GM19099 (cell line): ENCODE measurements around the gene CNNM1.

Source experiments
- POLR2A ChIP-seq: IDR thresholded peaks from 3 replicates; pipeline ENCODE4 v1.6.1; 2011; ENCODE audit warnings: low read depth; ENCODE audit not compliant: insufficient read length; ENCODE audit errors: extremely low read depth

CNNM1 gene

DNA sequence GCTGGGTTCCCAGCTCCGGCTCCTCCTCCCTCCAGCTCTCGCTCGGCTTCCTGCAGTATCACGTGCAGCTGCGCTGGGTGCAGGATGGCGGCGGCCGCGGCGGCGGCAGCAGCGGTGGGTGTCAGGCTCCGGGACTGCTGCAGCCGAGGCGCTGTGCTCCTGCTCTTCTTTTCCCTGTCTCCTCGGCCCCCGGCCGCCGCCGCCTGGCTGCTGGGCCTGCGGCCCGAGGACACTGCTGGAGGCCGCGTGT lies at the start of gene CNNM1:
Gene CNNM1 (plus strand): TSS at position 53 of the 250 bp plus-strand sequence. CDS start 32 bp downstream, at position 85.
- TF ChIP-seq POLR2A = no peak

DNA sequence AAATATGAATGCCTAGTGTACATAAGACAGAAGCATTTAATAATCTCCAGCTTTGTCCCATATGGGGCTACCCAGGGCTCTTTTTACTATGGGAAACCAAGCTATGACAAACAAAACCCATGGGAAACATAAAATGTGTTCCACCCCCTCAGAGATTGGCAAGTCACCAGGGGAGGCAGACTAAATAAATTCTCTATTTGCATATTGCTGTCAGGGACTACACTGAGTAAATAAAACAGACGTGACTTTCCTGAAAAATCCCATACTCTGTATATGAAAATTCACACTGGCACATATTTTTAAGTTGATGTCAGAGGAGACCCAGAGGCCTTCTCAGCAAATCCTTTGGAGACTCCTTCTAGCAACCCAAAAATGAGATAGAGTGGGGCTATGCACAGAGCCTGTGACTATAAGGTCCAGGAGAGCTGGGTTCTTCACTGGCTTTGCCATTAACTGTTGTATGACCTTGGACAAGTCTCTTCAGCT lies 49.5 kb upstream of the CNNM1 start:
- no peak for TF ChIP-seq POLR2A

DNA sequence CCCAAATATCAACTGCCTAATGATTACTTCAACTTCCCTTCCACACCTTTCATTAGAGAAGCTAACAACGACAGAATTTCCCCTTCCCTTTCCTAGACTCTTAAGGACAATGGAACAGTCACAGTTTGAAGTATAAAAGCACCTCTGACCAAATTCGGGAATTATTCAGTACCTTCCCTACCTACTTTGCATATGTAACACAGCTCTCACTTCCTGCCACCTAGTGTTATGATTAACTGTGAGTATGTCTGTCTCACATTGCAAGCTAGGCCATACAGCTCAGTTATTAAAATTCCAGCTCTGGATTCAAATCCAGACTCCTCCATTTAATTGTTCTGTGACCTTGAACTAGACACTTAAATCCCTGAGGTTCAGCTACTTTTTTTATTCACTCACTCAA lies 48.7 kb upstream of the CNNM1 start:
- no peak for TF ChIP-seq POLR2A

DNA sequence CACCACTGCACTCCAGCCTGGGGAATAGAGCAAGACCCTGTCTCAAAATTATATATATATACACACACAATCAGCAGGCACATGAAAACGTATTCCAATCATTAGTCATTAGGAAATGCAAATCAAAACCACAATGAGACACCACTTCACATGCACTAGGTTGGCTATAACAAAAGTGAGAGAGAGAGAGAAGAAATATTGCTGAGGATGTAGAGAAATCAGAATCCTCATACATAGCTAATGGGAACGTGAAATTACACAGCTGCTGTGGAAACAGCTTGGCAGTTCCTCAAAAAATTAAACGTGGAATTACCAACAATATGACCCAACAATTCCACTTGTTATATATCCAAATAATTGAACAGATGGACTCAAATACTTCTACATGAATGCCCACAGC lies 43.3 kb upstream of the CNNM1 start:
- TF ChIP-seq POLR2A = no peak

DNA sequence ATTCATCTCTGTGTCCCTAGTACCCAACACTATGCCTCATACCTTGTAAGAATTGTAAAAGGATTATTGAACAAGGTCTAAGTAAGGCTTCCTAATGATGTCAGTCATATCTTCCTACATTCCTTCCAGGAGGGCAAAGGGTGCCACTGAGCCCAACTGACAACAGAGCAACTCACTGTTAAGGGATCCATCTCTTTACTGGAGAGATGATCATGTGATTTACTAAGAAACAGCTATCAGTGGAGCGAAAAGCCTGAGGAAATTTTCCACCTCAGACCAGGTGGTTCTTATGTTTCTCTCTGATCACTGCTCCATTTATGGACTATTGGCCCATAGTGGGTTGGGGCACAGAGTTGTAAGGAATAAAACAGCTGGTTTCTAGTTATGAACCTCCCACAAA lies 38.9 kb upstream of the CNNM1 start:
- no peak for TF ChIP-seq POLR2A

DNA sequence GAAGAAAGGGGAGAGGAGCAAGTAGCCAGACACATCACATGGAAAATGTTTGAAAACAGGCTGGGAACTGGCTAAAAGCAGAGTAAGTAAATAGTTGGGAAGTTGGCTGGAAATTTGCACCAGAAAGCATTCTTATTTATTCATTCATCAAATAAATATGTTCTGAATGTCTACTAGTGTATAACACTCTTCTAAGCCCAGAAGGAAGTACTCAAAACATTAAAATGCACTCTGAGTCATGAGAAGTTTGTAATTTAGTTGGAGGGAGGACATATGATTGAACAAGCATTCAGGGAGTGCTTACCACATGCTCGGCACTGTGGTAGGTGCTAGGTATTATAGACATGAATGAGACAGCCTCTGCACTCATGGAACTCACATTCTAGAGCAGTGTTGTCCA lies 37.0 kb upstream of the CNNM1 start:
- no peak for TF ChIP-seq POLR2A

DNA sequence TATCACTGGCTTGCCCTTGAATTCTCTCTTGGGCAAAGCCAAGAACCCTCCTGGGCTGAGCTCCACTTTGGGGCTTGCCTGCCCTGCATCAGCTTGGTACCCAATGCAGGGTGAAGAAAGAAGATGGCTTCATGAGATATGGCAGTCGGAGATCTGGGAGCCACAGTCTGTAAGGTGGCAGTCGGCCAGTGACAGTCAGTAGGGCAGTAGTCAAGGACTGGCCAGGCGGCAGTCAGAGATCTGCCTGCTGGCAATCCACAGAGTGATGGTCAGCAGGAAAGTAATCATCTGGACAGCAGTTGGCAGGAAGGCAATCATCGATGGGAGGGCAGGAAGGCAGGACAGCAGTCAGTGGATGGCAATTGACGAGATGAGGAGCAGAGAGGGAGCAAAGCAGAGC lies 32.6 kb upstream of the CNNM1 start:
- no peak for TF ChIP-seq POLR2A

DNA sequence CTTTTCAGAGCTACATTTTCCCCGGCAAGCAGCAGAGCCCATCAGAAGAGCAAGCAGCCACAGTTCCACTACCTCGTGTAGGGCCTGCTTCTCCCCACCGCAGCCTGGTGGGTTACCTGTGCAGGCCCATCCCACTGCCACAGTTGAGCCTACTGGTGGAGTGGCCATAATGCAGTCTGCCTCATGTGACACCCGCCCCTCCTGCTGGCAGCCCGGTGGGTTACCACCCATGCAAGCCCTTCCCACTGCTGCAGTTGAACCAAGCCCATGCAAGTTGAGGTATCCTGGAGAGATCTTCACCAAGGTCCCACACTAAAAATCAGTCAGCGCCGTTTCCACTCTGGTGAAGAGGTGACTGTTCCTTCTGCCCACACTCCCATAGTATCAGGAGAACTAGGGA lies 32.1 kb upstream of the CNNM1 start:
- no peak for TF ChIP-seq POLR2A

DNA sequence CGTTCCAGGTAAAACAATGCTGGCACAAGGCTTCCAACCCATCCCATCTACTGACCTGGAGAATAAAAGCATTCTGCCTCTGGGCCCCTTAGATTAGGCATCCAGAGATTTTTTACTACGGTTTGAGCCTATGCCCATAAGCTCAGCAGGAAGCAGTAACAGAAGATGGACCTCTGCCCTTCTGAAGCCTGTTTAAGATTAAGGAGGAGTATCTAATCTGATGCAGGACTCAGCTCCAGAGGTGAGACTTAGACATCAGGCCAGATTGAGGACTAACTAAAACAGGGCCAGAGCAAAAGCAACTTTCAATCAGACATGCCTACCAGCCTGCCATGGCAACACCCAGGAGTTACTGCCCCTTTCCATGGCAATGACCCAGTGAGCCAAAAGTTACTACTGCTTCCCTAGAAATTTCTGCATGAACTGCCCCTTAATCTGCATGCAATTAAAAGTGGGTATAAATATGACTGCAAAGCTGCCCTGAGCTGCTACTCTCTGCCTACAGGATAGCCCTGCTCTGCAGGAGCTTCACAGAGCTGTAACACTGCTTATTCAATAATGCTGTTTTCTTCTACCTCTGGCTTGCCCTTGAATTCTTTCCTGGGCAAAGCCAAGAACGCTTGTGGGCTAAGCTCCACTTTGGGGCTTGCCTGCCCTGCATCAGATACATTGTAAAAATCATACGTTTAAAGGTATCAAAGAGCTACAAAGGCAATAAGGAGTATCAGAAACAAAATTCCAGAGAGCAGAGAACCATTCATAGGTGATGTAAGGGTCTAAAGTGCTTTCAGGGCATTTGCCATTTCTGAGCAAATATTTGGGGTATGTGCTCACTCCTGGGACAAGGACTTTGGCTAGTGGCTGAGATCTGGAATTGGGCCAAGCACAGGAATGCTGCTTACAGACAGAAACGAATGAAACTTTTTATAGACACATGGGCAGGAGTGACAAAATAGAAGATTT lies 25.0 kb upstream of the CNNM1 start:
- no peak for TF ChIP-seq POLR2A

DNA sequence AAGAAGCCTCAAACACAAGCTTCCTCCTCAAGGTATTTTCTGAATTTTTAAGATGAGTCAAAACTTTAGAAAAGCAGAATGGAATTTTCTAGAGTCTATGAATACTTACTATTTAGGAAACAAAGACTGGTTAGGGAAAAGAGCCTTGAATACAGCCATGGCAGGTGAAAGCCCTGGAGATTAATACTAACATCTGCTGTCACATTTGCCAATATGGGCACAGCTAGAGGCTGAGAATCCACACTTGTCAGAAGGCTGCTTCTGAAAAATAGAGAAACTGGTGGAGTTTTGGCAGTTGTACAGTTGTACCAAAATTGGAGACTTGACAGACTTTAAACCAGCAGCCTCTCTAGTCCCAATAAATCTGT lies 24.3 kb upstream of the CNNM1 start:
- TF ChIP-seq POLR2A = no peak

DNA sequence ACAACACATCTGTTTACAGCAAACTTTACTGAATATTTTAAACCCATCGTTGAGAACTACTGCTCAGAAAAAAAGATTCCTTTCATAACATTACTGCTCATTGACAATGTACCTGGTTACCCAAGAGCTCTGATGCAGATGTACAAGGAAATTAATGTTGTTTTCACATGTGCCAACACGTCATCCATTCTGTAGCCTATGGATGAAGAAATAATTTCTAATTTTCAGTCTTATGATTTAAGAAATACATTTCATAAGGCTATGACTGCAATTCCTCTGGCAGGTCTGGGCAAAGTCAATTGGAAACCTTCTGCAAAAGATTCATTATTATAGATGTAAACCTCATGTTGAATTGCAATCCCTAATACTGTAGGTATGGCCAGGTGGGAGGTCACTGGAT lies 16.7 kb upstream of the CNNM1 start:
- no peak for TF ChIP-seq POLR2A

DNA sequence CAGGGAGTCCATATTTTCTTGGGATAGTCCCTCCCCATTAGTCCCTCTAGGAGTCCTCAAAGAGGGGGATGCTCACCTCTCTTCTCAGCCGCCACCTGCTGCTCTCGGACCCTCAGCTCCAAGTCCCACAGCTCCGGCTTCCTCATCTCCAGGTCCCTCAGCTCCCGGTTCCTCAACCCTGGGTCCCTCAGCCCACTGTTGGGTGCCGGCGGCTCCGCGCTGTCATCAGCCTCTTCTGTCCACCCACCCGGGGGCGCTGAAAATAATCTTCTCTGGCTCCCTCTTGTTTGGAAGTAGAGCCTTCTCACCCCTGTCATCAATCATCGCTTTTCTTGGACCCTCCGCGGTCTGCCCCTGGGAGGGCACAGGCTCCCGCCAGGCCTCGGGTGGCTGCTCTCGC lies 13.3 kb upstream of the CNNM1 start:
- TF ChIP-seq POLR2A = no peak

DNA sequence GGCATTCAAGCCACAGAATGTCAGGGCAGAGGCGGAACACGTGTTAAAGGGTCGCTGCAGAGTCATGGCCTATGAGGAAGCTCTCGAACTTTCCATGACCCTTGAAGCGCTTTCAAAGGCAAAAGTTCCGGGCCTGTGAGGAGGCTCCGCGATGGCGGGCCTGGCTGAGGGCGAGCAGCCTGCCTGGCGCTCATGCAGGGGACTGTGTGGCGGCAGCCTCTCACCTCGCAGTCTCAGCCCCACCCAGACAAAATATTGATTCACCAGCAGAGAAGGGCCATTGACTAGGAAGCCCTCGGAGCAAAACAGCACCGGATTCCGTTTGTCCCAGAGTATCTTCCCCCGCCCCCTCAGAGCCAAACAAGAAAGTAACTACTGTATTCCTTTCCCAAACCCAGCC lies 12.8 kb upstream of the CNNM1 start:
- no peak for TF ChIP-seq POLR2A

DNA sequence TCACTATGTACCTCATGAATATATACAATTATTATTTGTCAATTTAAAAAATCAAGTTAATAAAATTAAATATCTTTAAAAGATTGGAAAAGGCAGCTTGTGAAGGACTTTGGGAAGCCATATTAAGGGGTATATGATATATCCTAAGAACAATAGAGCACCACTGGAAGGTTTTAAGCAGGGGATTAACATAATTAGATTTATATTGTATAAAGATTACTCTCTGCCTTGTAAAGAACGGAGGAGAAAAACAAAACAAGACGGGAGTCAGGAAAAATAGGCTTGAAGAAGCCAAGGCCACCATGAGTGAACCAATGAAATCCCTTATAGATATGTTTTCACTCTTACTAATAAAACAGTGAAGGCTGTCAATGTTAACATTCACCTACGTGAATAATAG lies 11.1 kb upstream of the CNNM1 start:
- TF ChIP-seq POLR2A = no peak

DNA sequence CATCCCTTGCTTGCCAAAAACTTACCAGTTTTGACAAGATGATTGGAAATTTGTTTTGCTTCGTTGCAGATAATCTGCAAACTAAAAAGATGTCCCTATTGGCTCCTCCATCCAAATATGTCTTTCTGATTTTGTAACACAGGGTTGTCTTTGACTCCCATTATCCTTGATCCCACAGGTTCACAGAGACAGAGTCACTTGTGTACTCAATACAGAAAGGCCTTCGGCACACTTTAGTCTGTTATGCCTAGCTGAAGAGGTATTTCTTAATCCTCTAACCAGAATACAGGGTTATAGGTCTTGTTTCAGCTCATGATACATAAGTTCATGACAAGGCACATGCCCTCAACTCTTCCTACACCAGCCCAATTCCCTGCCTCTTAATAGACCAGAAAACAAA lies 10.7 kb upstream of the CNNM1 start:
- no peak for TF ChIP-seq POLR2A

DNA sequence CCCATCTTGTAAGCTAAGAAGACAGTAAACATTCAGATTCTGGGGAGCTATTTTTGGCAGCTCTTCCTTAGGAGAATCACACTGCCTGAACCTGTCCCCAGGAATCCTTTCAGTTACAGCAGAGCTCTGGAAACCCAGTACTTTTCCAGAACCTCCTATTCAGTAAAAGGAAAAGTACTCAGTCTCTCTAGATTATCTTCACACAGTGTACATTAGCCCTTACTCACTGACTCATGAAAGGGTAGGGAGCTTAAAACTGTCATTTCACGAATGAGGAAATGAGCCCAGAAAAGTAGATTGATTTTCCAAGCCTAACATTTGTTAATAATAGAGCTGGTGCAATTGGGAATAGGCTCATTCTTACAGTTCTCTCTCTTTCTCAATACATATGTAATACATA lies 3.9 kb upstream of the CNNM1 start:
- no peak for TF ChIP-seq POLR2A

DNA sequence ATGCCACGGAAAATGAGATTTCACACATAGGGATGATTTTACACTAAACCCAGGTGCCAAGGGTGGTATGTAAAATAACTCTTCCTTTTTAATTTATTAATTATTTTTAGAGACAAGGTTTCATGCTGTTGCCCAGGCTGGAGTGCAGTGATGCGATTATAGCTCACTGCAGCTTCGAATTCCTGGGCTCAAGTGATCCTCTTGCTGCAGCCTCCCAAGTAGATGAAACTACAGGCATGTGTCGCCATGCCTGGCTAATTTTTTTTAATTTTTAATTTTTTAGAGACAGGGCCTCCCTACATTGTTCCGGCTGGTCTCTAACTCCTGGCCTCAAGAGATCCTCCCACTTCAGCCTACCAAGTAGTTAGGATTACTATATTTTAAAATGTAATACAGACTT lies 2.3 kb upstream of the CNNM1 start:
- no peak for TF ChIP-seq POLR2A
